IMR-90 (cell line): ENCODE data around the gene RGMB. TPM values are rescaled to one million over a fixed set of nuclear protein-coding genes. Genes with fewer than 3 reads are reported as not detected.

Experiments used
- ATAC-seq: fragments of 200-7000 bp; cut with Tn5 transposase; 2 replicates; pipeline ENCODE4 v1.9.1; 2020; ENCODE audit warnings: low read depth, mild to moderate bottlenecking, moderate library complexity
- BruUV-seq: library from RNA; stranded (reverse); fragments of 400-500 nt; replicated peaks from 2 replicates; lab custom pipeline; 2021; lab: Mats Ljungman, UMichigan
- CTCF ChIA-PET: fragments of 300-600 bp; formaldehyde crosslinking; extraction: SDS; loops from one replicate; lab custom pipeline; 2021; ENCODE audit warnings: antibody characterized with exemption; lab: Yijun Ruan, JAX
- POLR2A ChIA-PET: fragments of 300-600 bp; sonication (Branson Sonifier 250); formaldehyde crosslinking; loops from one replicate; lab custom pipeline; 2022; ENCODE audit warnings: antibody characterized with exemption; ENCODE audit not compliant: unreplicated experiment; lab: Charles Lee
- DNase-seq: peaks from one replicate; pipeline ENCODE4 v3.0.0; 2013
- H2AFZ ChIP-seq: replicated peaks from 2 replicates; pipeline ENCODE3; 2013; ENCODE audit warnings: low read length, mild to moderate bottlenecking; ENCODE audit not compliant: poor library complexity
- H2AK5ac ChIP-seq: 2 replicates; pipeline ENCODE4 v1.6.1; 2013; ENCODE audit warnings: low read depth, low read length, inconsistent platforms
- H2AK9ac ChIP-seq: replicated peaks from 2 replicates; pipeline ENCODE3; 2013; ENCODE audit warnings: mild to moderate bottlenecking, low read depth, low read length, moderate library complexity; ENCODE audit not compliant: poor library complexity
- H2BK120ac ChIP-seq: 2 replicates; pipeline ENCODE4 v1.6.1; 2013; ENCODE audit warnings: low read depth, low read length, inconsistent platforms
- H2BK15ac ChIP-seq: 3 replicates; pipeline ENCODE4 v1.6.1; 2013; ENCODE audit warnings: low read depth, low read length, inconsistent platforms
- H2BK20ac ChIP-seq: 2 replicates; pipeline ENCODE4 v1.6.1; 2013; ENCODE audit warnings: low read depth, mild to moderate bottlenecking, inconsistent platforms, low read length, moderate library complexity
- H2BK5ac ChIP-seq: 2 replicates; pipeline ENCODE4 v1.6.1; 2013; ENCODE audit warnings: mild to moderate bottlenecking, low read depth, low read length, inconsistent platforms; ENCODE audit not compliant: poor library complexity, severe bottlenecking
- H3K14ac ChIP-seq: replicated peaks from 2 replicates; pipeline ENCODE4 v1.6.1; 2013; ENCODE audit warnings: low read depth, low read length, inconsistent platforms
- H3K18ac ChIP-seq: 2 replicates; pipeline ENCODE4 v1.6.1; 2013; ENCODE audit warnings: low read depth, low read length, control low read depth
- H3K23ac ChIP-seq: 2 replicates; pipeline ENCODE4 v1.6.1; 2013; ENCODE audit warnings: low read depth, low read length, inconsistent platforms
- H3K27ac ChIP-seq: 2 replicates; pipeline ENCODE4 v1.5.1; 2013; ENCODE audit warnings: mild to moderate bottlenecking, control low read depth, low read length; ENCODE audit not compliant: insufficient read depth
- H3K27me3 ChIP-seq: 2 replicates; pipeline ENCODE4 v1.6.1; 2013; ENCODE audit warnings: low read length; ENCODE audit not compliant: control insufficient read depth, insufficient read depth
- H3K36me3 ChIP-seq: 2 replicates; pipeline ENCODE4 v1.6.1; 2013; ENCODE audit warnings: low read length, mixed read lengths; ENCODE audit not compliant: control insufficient read depth, insufficient read depth
- H3K4ac ChIP-seq: 2 replicates; pipeline ENCODE4 v1.6.1; 2013; ENCODE audit warnings: low read depth, low read length, inconsistent platforms
- H3K4me1 ChIP-seq: 2 replicates; pipeline ENCODE4 v1.6.1; 2013; ENCODE audit warnings: low read length, mixed read lengths; ENCODE audit not compliant: control insufficient read depth, insufficient read depth
- H3K4me2 ChIP-seq: 2 replicates; pipeline ENCODE4 v1.6.1; 2013; ENCODE audit warnings: low read depth, mild to moderate bottlenecking, control low read depth, low read length, moderate library complexity
- H3K4me3 ChIP-seq: 2 replicates; pipeline ENCODE4 v1.5.1; 2013; ENCODE audit warnings: low read depth, mild to moderate bottlenecking, control low read depth, low read length, moderate library complexity; ENCODE audit not compliant: insufficient read depth
- H3K56ac ChIP-seq: 2 replicates; pipeline ENCODE4 v1.6.1; 2013; ENCODE audit warnings: low read length, inconsistent platforms; ENCODE audit not compliant: insufficient read depth; ENCODE audit errors: extremely low read depth
- H3K79me1 ChIP-seq, 2 experiments: 2 replicates each; pipeline ENCODE4 v1.6.1; 2013; ENCODE audit warnings: low read length in 2 of 2, inconsistent platforms in 1 of 2, low read depth in 1 of 2
- H3K9ac ChIP-seq: 2 replicates; pipeline ENCODE4 v1.6.1; 2013; ENCODE audit warnings: low read depth, low read length, control low read depth
- H3K9me1 ChIP-seq: 2 replicates; pipeline ENCODE4 v1.6.1; 2013; ENCODE audit warnings: low read length, inconsistent platforms; ENCODE audit not compliant: insufficient read depth
- H3K9me3 ChIP-seq: 2 replicates; pipeline ENCODE4 v1.6.1; 2013; ENCODE audit warnings: low read length; ENCODE audit not compliant: control insufficient read depth, insufficient read depth
- H4K20me1 ChIP-seq: 2 replicates; pipeline ENCODE4 v1.6.1; 2013; ENCODE audit warnings: low read length, inconsistent platforms; ENCODE audit not compliant: insufficient read depth
- H4K5ac ChIP-seq: 2 replicates; pipeline ENCODE4 v1.6.1; 2013; ENCODE audit warnings: mild to moderate bottlenecking, low read depth, low read length, control low read depth
- H4K8ac ChIP-seq, 2 experiments: 2 replicates each; pipeline ENCODE4 v1.6.1; 2013; ENCODE audit warnings: low read depth in 2 of 2, low read length in 2 of 2, control low read depth in 1 of 2, inconsistent platforms in 1 of 2
- H4K91ac ChIP-seq: 2 replicates; pipeline ENCODE4 v1.6.1; 2013; ENCODE audit warnings: low read depth, low read length, inconsistent platforms; ENCODE audit not compliant: insufficient read depth
- BHLHE40 ChIP-seq: fragments of 150-350 bp; IDR thresholded peaks from 2 replicates; pipeline ENCODE4 v1.6.1; 2016; ENCODE audit warnings: mild to moderate bottlenecking, low read depth, low read length
- CEBPB ChIP-seq: IDR thresholded peaks from 2 replicates; pipeline ENCODE4 v1.6.1; 2012; ENCODE audit warnings: low read depth, low read length, improper control_type of control experiment
- CHD1 ChIP-seq: IDR thresholded peaks from 2 replicates; pipeline ENCODE4 v1.6.1; 2012; ENCODE audit warnings: low read depth, low read length, improper control_type of control experiment
- FOS ChIP-seq: fragments of 150-350 bp; IDR thresholded peaks from 2 replicates; pipeline ENCODE4 v1.6.1; 2016; ENCODE audit warnings: low read depth, low read length
- MAFK ChIP-seq: IDR thresholded peaks from 2 replicates; pipeline ENCODE4 v1.6.1; 2012; ENCODE audit warnings: low read depth, low read length, improper control_type of control experiment
- MAZ ChIP-seq: IDR thresholded peaks from 2 replicates; pipeline ENCODE4 v1.6.1; 2012; ENCODE audit warnings: low read depth, mild to moderate bottlenecking, low read length, improper control_type of control experiment, moderate library complexity, borderline replicate concordance
- MXI1 ChIP-seq: IDR thresholded peaks from 2 replicates; pipeline ENCODE4 v1.6.1; 2012; ENCODE audit warnings: low read depth, mild to moderate bottlenecking, low read length, moderate library complexity, borderline replicate concordance
- NFE2L2 ChIP-seq: fragments of 150-350 bp; IDR thresholded peaks from 2 replicates; pipeline ENCODE4 v1.6.1; 2016; ENCODE audit warnings: low read depth, mild to moderate bottlenecking, low read length
- POLR2A ChIP-seq: IDR thresholded peaks from 2 replicates; pipeline ENCODE4 v1.6.1; 2012; ENCODE audit warnings: mild to moderate bottlenecking, low read depth, low read length
- RAD21 ChIP-seq: IDR thresholded peaks from 2 replicates; pipeline ENCODE4 v1.6.1; 2012; ENCODE audit warnings: low read length, improper control_type of control experiment
- RCOR1 ChIP-seq: IDR thresholded peaks from 2 replicates; pipeline ENCODE4 v1.6.1; 2012; ENCODE audit warnings: mild to moderate bottlenecking, low read length, improper control_type of control experiment; ENCODE audit not compliant: insufficient replicate concordance
- RFX5 ChIP-seq: IDR thresholded peaks from 2 replicates; pipeline ENCODE4 v1.8.0; 2012; ENCODE audit warnings: low read depth, mild to moderate bottlenecking, low read length, moderate library complexity
- SMC3 ChIP-seq: fragments of 150-350 bp; IDR thresholded peaks from 2 replicates; pipeline ENCODE4 v1.6.1; 2016; ENCODE audit warnings: low read depth, mild to moderate bottlenecking, antibody characterized with exemption, low read length, moderate library complexity
- WGBS, 2 experiments: methylation state at CpG; one replicate each; pipeline versions ENCODE4 v1.1.5 to v1.1.7; 2013; ENCODE audit warnings: missing lambda C conversion rate in 2 of 2; ENCODE audit not compliant: insufficient read length in 1 of 2; ENCODE audit errors: extremely low coverage in 2 of 2; 5-methylcytosine and 5-hydroxymethylcytosine counted together
- dilution Hi-C: fragments of 300-500 bp; cut with HindIII; formaldehyde crosslinking; loops from one replicate; pipeline ENCODE4 v1.14.3; 2018; ENCODE audit warnings: low sequenced_read_pairs; ENCODE audit not compliant: unreplicated experiment
- in situ Hi-C: fragments of 300-500 bp; cut with MboI; formaldehyde crosslinking; loops from 3 replicates; pipeline ENCODE4 v1.14.3; 2019; ENCODE audit warnings: low sequenced_read_pairs, inconsistent platforms, mixed read lengths
- intact Hi-C: fragments of 100-400 bp; cut with micrococcal nuclease; formaldehyde crosslinking; loops from 2 replicates; pipeline ENCODE4 v1.10.0; 2022
- polyA plus RNA-seq, 3 experiments: library from polyadenylated mRNA; depleted of rRNA; stranded (reverse); fragments of >200 nt; gene quantifications; 2 replicates each; pipeline ENCODE4 v1.2.3, GENCODE V29; 2012; ENCODE audit warnings: low replicate concordance in 1 of 3
- total RNA-seq: library from RNA; depleted of rRNA; stranded (reverse); fragments of >200 nt; gene quantifications from 2 replicates; pipeline ENCODE4 v1.2.3, GENCODE V29; 2012
- TF ChIP-seq, protein P1 (sequence below): fragments of 150-350 bp; IDR thresholded peaks from 2 replicates; pipeline ENCODE4 v1.6.1; 2016; ENCODE audit warnings: low read depth, mild to moderate bottlenecking, low read length, moderate library complexity, borderline replicate concordance
- TF ChIP-seq, protein P2 (sequence below): fragments of 150-350 bp; IDR thresholded peaks from 2 replicates; pipeline ENCODE4 v1.6.1; 2017; ENCODE audit warnings: mild to moderate bottlenecking, antibody characterized with exemption, low read length, low read depth
- TF ChIP-seq, protein P3 (sequence below): conservative IDR thresholded peaks from 2 replicates; pipeline ENCODE4 v1.5.1; 2012; ENCODE audit warnings: mild to moderate bottlenecking, low read depth, low read length, improper control_type of control experiment

Gene RGMB
- total and polyA plus RNA-seq, 2 of the 4 experiments (the other 2 are of a cell fraction): 74.4 to 129 TPM

DNA sequence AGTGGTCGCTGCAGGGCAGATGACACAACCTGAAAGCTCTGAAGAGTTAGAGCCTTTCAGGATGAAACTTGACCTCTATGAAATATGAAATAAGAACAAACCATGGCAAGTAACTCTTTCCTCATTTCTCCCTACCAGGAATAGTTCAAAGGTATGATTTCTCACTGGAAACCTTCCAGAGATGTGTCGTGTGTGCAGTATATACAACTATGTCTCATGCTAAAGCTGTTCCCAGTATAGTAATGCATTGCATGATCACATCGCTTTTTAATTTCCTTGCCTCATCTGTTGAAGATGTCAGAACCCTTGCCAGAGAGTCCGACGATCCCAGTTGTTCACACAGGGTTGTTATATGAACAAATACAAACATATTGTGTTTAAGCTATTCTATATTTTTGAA lies 45.8 kb upstream of the RGMB start:
- no peak overlapping the region for H2AK9ac ChIP-seq
- no peak overlapping the region for H3K4me2 ChIP-seq
- no peak for TF ChIP-seq FOS
- TF ChIP-seq, protein P1, sequence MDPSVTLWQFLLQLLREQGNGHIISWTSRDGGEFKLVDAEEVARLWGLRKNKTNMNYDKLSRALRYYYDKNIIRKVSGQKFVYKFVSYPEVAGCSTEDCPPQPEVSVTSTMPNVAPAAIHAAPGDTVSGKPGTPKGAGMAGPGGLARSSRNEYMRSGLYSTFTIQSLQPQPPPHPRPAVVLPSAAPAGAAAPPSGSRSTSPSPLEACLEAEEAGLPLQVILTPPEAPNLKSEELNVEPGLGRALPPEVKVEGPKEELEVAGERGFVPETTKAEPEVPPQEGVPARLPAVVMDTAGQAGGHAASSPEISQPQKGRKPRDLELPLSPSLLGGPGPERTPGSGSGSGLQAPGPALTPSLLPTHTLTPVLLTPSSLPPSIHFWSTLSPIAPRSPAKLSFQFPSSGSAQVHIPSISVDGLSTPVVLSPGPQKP: no peak
- TF ChIP-seq MAZ: no peak
- TF ChIP-seq, protein P2, sequence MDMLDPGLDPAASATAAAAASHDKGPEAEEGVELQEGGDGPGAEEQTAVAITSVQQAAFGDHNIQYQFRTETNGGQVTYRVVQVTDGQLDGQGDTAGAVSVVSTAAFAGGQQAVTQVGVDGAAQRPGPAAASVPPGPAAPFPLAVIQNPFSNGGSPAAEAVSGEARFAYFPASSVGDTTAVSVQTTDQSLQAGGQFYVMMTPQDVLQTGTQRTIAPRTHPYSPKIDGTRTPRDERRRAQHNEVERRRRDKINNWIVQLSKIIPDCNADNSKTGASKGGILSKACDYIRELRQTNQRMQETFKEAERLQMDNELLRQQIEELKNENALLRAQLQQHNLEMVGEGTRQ: no peak
- TF ChIP-seq CHD1: no peak
- TF ChIP-seq, protein P3, sequence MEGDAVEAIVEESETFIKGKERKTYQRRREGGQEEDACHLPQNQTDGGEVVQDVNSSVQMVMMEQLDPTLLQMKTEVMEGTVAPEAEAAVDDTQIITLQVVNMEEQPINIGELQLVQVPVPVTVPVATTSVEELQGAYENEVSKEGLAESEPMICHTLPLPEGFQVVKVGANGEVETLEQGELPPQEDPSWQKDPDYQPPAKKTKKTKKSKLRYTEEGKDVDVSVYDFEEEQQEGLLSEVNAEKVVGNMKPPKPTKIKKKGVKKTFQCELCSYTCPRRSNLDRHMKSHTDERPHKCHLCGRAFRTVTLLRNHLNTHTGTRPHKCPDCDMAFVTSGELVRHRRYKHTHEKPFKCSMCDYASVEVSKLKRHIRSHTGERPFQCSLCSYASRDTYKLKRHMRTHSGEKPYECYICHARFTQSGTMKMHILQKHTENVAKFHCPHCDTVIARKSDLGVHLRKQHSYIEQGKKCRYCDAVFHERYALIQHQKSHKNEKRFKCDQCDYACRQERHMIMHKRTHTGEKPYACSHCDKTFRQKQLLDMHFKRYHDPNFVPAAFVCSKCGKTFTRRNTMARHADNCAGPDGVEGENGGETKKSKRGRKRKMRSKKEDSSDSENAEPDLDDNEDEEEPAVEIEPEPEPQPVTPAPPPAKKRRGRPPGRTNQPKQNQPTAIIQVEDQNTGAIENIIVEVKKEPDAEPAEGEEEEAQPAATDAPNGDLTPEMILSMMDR: no peak
- no peak for TF ChIP-seq RFX5
- TF ChIP-seq MXI1: no peak
- no peak for TF ChIP-seq MAFK
- TF ChIP-seq CEBPB: no peak
- no peak for TF ChIP-seq POLR2A
- TF ChIP-seq SMC3: no peak
- TF ChIP-seq RAD21: no peak
- no peak for TF ChIP-seq NFE2L2
- no peak for TF ChIP-seq BHLHE40
- TF ChIP-seq RCOR1: no peak
- no peak overlapping the region for H3K27ac ChIP-seq
- no TSS peak for BruUV-seq
- H3K23ac ChIP-seq: no peak overlapping the region
- no peak overlapping the region for H4K5ac ChIP-seq
- H2AK5ac ChIP-seq: no peak overlapping the region
- H2BK15ac ChIP-seq: no peak overlapping the region
- CTCF ChIA-PET: no interaction called here
- no peaks in the 10 kb centered on the region for H3K36me3 ChIP-seq
- no peaks in the 10 kb centered on the region for H3K9me3 ChIP-seq
- ATAC-seq (no peak), DNase-seq (peak; percentile 62)
- H3K27me3 ChIP-seq: no peaks in the 10 kb centered on the region
- POLR2A ChIA-PET: no interaction called here
- no peaks in the 10 kb centered on the region for H4K20me1 ChIP-seq
- dilution Hi-C loops (no loop called here), intact Hi-C loops (no loop called here), in situ Hi-C loops (no loop called here)
- no peak overlapping the region for H2BK20ac ChIP-seq
- no peak overlapping the region for H3K4ac ChIP-seq
- H3K18ac ChIP-seq: no peak overlapping the region
- H3K14ac ChIP-seq: no peak overlapping the region
- H3K9me1 ChIP-seq: no peaks in the 10 kb centered on the region
- H3K56ac ChIP-seq: no peak overlapping the region
- no peak overlapping the region for H4K8ac ChIP-seq
- H3K4me1 ChIP-seq: no peaks in the 10 kb centered on the region
- no peak overlapping the region for H3K9ac ChIP-seq
- no peak overlapping the region for H2AFZ ChIP-seq
- no peaks in the 10 kb centered on the region for H3K79me1 ChIP-seq
- WGBS, 2 experiments: no CpG with 5 or more reads among the region's 5 CpGs
- H3K4me3 ChIP-seq: no peak overlapping the region
- H2BK120ac ChIP-seq: no peak overlapping the region
- no peak overlapping the region for H4K91ac ChIP-seq
- H2BK5ac ChIP-seq: no peak overlapping the region
